ENCODE measurements around the gene ARHGDIG. TPM values are rescaled to one million over a fixed set of nuclear protein-coding genes. Genes with fewer than 3 reads are reported as not detected.
A peak's percentile ranks its signal among the peaks of the same experiment; 100 is the strongest.

Gene ARHGDIG
- total and polyA plus RNA-seq, 7 experiments from 2014 or later: 1.2 to 2.1 (median 1.4) TPM; not detected in 4

GRCh38 chr16:287298-287811 lies 7.0 kb downstream of the ARHGDIG start:
- Histone ChIP-seq H3K27me3 (ENCODE audit: control insufficient read depth in 2 of 2, insufficient read depth in 2 of 2, low read length in 2 of 2) (no peaks in the 10 kb centered on the region), H3K4me1 (ENCODE audit: control insufficient read depth in 2 of 2, insufficient read depth in 2 of 2, low read length in 2 of 2) (no peaks in the 10 kb centered on the region), H3K9me3 (ENCODE audit: control insufficient read depth in 2 of 3, low read length in 3 of 3) (peaks cover 0 to 4% (median 0%) of the 10 kb centered on the region in 3 experiments), H3K36me3 (ENCODE audit: control insufficient read depth in 2 of 3, insufficient read depth in 3 of 3, low read length in 3 of 3) (peaks cover 0 to 61% (median 9%) of the 10 kb centered on the region in 3 experiments), H3K27ac (ENCODE audit: low read depth, low read length) (no peak overlapping the region), H3K4me3 (ENCODE audit: low read length) (no peak overlapping the region)
- POLR2A ChIA-PET: no interaction called here
- peaks cover 0 to 4% (median 0%) of the 10 kb centered on the region in 5 donors for H3K27me3 Mint-ChIP-seq
- CTCF ChIA-PET: no interaction called here
- no peak overlapping the region for H3K27ac Mint-ChIP-seq
- H3K36me3 Mint-ChIP-seq: peaks cover 0 to 22% (median 4%) of the 10 kb centered on the region in 5 donors
- intact Hi-C loops (cut with micrococcal nuclease): no loop called here
- DNase-seq: no peak
- H3K4me3 Mint-ChIP-seq: no peak overlapping the region
- no peaks in the 10 kb centered on the region for H3K4me1 Mint-ChIP-seq
- ATAC-seq: no peak
- no peaks in the 10 kb centered on the region for H3K9me3 Mint-ChIP-seq

- no peaks in the 10 kb centered on the region for H3K9me3 Mint-ChIP-seq
- peaks cover 0 to 26% (median 7%) of the 10 kb centered on the region in 5 donors for H3K36me3 Mint-ChIP-seq
- no peak overlapping the region for H3K4me3 Mint-ChIP-seq
- DNase-seq (no peak), ATAC-seq (no peak)
- Histone ChIP-seq H3K4me3 (ENCODE audit: low read length) (no peak overlapping the region), H3K36me3 (ENCODE audit: control insufficient read depth in 2 of 3, insufficient read depth in 3 of 3, low read length in 3 of 3) (peaks cover 0 to 70% (median 9%) of the 10 kb centered on the region in 3 experiments), H3K27me3 (ENCODE audit: control insufficient read depth in 2 of 2, insufficient read depth in 2 of 2, low read length in 2 of 2) (no peaks in the 10 kb centered on the region), H3K27ac (ENCODE audit: low read depth, low read length) (no peak overlapping the region), H3K4me1 (ENCODE audit: control insufficient read depth in 2 of 2, insufficient read depth in 2 of 2, low read length in 2 of 2) (no peaks in the 10 kb centered on the region), H3K9me3 (ENCODE audit: control insufficient read depth in 2 of 3, low read length in 3 of 3) (peaks cover 0 to 4% (median 0%) of the 10 kb centered on the region in 3 experiments)
- CTCF ChIA-PET: no interaction called here
- POLR2A ChIA-PET: no interaction called here
- peak overlapping the region in 1 of 9 donors; percentile 6 for H3K27ac Mint-ChIP-seq
- intact Hi-C loops (cut with micrococcal nuclease): no loop called here
- H3K27me3 Mint-ChIP-seq: no peaks in the 10 kb centered on the region
- H3K4me1 Mint-ChIP-seq: no peaks in the 10 kb centered on the region
Measured at GRCh38 chr16:287981-288920, 7.9 kb downstream of the ARHGDIG start.

GRCh38 chr16:289395-289997 lies 9.1 kb downstream of the ARHGDIG start:
- Histone ChIP-seq H3K4me3 (ENCODE audit: low read length) (no peak overlapping the region), H3K27me3 (ENCODE audit: control insufficient read depth in 2 of 2, insufficient read depth in 2 of 2, low read length in 2 of 2) (no peaks in the 10 kb centered on the region), H3K4me1 (ENCODE audit: control insufficient read depth in 2 of 2, insufficient read depth in 2 of 2, low read length in 2 of 2) (no peaks in the 10 kb centered on the region), H3K9me3 (ENCODE audit: control insufficient read depth in 2 of 3, low read length in 3 of 3) (peaks cover 0 to 4% (median 0%) of the 10 kb centered on the region in 3 experiments), H3K27ac (ENCODE audit: low read depth, low read length) (no peak overlapping the region), H3K36me3 (ENCODE audit: control insufficient read depth in 2 of 3, insufficient read depth in 3 of 3, low read length in 3 of 3) (peaks cover 0 to 79% (median 9%) of the 10 kb centered on the region in 3 experiments)
- H3K4me3 Mint-ChIP-seq: no peak overlapping the region
- ChIA-PET CTCF (no interaction called here), POLR2A (no interaction called here)
- no peak for DNase-seq
- H3K36me3 Mint-ChIP-seq: peaks cover 0 to 26% (median 7%) of the 10 kb centered on the region in 5 donors
- H3K27me3 Mint-ChIP-seq: no peaks in the 10 kb centered on the region
- no peak for ATAC-seq
- no peaks in the 10 kb centered on the region for H3K9me3 Mint-ChIP-seq
- no peak overlapping the region for H3K27ac Mint-ChIP-seq
- no peaks in the 10 kb centered on the region for H3K4me1 Mint-ChIP-seq
- intact Hi-C loops (cut with micrococcal nuclease): no loop called here

GRCh38 chr16:290015-290680 lies 9.8 kb downstream of the ARHGDIG start:
- no peaks in the 10 kb centered on the region for H3K4me1 Mint-ChIP-seq
- Histone ChIP-seq H3K27ac (ENCODE audit: low read depth, low read length) (no peak overlapping the region), H3K9me3 (ENCODE audit: control insufficient read depth in 2 of 3, low read length in 3 of 3) (peaks cover 0 to 4% (median 0%) of the 10 kb centered on the region in 3 experiments), H3K4me1 (ENCODE audit: control insufficient read depth in 2 of 2, insufficient read depth in 2 of 2, low read length in 2 of 2) (no peaks in the 10 kb centered on the region), H3K4me3 (ENCODE audit: low read length) (no peak overlapping the region), H3K36me3 (ENCODE audit: control insufficient read depth in 2 of 3, insufficient read depth in 3 of 3, low read length in 3 of 3) (peaks cover 0 to 79% (median 9%) of the 10 kb centered on the region in 3 experiments), H3K27me3 (ENCODE audit: control insufficient read depth in 2 of 2, insufficient read depth in 2 of 2, low read length in 2 of 2) (no peaks in the 10 kb centered on the region)
- intact Hi-C loops (cut with micrococcal nuclease): no loop called here
- ChIA-PET CTCF (no interaction called here), POLR2A (no interaction called here)
- H3K9me3 Mint-ChIP-seq: no peaks in the 10 kb centered on the region
- peaks cover 0 to 26% (median 7%) of the 10 kb centered on the region in 5 donors for H3K36me3 Mint-ChIP-seq
- H3K4me3 Mint-ChIP-seq: no peak overlapping the region
- H3K27me3 Mint-ChIP-seq: no peaks in the 10 kb centered on the region
- DNase-seq (no peak), ATAC-seq (no peak)
- no peak overlapping the region for H3K27ac Mint-ChIP-seq

GRCh38 chr16:290681-291405 lies 10.5 kb downstream of the ARHGDIG start:
- no peak overlapping the region for H3K27ac ChIP-seq (ENCODE audit: low read depth, low read length)
- DNase-seq (no peak), ATAC-seq (no peak)
- no peaks in the 10 kb centered on the region for H3K4me1 ChIP-seq (ENCODE audit: control insufficient read depth in 2 of 2, insufficient read depth in 2 of 2, low read length in 2 of 2)
- H3K36me3 ChIP-seq (ENCODE audit: control insufficient read depth in 2 of 3, insufficient read depth in 3 of 3, low read length in 3 of 3): peaks cover 0 to 83% (median 9%) of the 10 kb centered on the region in 3 experiments
- H3K4me3 ChIP-seq (ENCODE audit: low read length): no peak overlapping the region
- H3K9me3 Mint-ChIP-seq: no peaks in the 10 kb centered on the region
- H3K27me3 Mint-ChIP-seq: no peaks in the 10 kb centered on the region
- intact Hi-C loops (cut with micrococcal nuclease): no loop called here
- H3K9me3 ChIP-seq (ENCODE audit: control insufficient read depth in 2 of 3, low read length in 3 of 3): peaks cover 0 to 4% (median 0%) of the 10 kb centered on the region in 3 experiments
- H3K27me3 ChIP-seq (ENCODE audit: control insufficient read depth in 2 of 2, insufficient read depth in 2 of 2, low read length in 2 of 2): no peaks in the 10 kb centered on the region
- CTCF ChIA-PET: no interaction called here
- peaks cover 0 to 26% (median 7%) of the 10 kb centered on the region in 5 donors for H3K36me3 Mint-ChIP-seq
- no peak overlapping the region for H3K4me3 Mint-ChIP-seq
- no peaks in the 10 kb centered on the region for H3K4me1 Mint-ChIP-seq
- POLR2A ChIA-PET: no interaction called here
- H3K27ac Mint-ChIP-seq: no peak overlapping the region

- ChIA-PET CTCF (no interaction called here), POLR2A (no interaction called here)
- Histone ChIP-seq H3K36me3 (ENCODE audit: control insufficient read depth in 2 of 3, insufficient read depth in 3 of 3, low read length in 3 of 3) (peaks cover 0 to 87% (median 9%) of the 10 kb centered on the region in 3 experiments), H3K27me3 (ENCODE audit: control insufficient read depth in 2 of 2, insufficient read depth in 2 of 2, low read length in 2 of 2) (no peaks in the 10 kb centered on the region), H3K9me3 (ENCODE audit: control insufficient read depth in 2 of 3, low read length in 3 of 3) (peaks cover 0 to 1% (median 0%) of the 10 kb centered on the region in 3 experiments), H3K4me3 (ENCODE audit: low read length) (no peak overlapping the region), H3K4me1 (ENCODE audit: control insufficient read depth in 2 of 2, insufficient read depth in 2 of 2, low read length in 2 of 2) (no peaks in the 10 kb centered on the region), H3K27ac (ENCODE audit: low read depth, low read length) (no peak overlapping the region)
- Mint-ChIP-seq H3K9me3 (no peaks in the 10 kb centered on the region), H3K27ac (peak overlapping the region in 1 of 9 donors; percentile 18), H3K36me3 (peaks cover 0 to 26% (median 7%) of the 10 kb centered on the region in 5 donors), H3K27me3 (no peaks in the 10 kb centered on the region), H3K4me3 (no peak overlapping the region), H3K4me1 (no peaks in the 10 kb centered on the region)
- ATAC-seq: no peak
- no peak for DNase-seq
- intact Hi-C loops (cut with micrococcal nuclease): no loop called here
Measured at GRCh38 chr16:291539-291938, 11.1 kb downstream of the ARHGDIG start.
